H1 (cell line): Measurements from ENCODE around the gene TSPAN1. TPM values are rescaled to one million over a fixed set of nuclear protein-coding genes. Genes with fewer than 3 reads are reported as not detected.

Experiments used
- CTCF ChIA-PET: fragments of 300-600 bp; sonication (Branson Sonifier 250); formaldehyde crosslinking; loops from one replicate; lab custom pipeline; 2021; ENCODE audit not compliant: partially characterized antibody; lab: Charles Lee
- POLR2A ChIA-PET: fragments of 300-600 bp; sonication (Branson Sonifier 250); formaldehyde crosslinking; loops from one replicate; lab custom pipeline; 2021; ENCODE audit warnings: inconsistent platforms; ENCODE audit not compliant: partially characterized antibody; lab: Charles Lee
- DNase-seq, 2 experiments: peaks; one replicate each; pipeline versions ENCODE4 v3.0.0 to v3.0.0-alpha.2; 2010 to 2022; ENCODE audit warnings: low spot score in 2 of 2, low read depth in 1 of 2, mixed read lengths in 1 of 2
- FAIRE-seq: peaks from 2 replicates; lab custom pipeline; 2011; peaks lifted over from hg19 to GRCh38; lab: Jason Lieb, UNC
- H2AFZ ChIP-seq: 2 replicates; pipeline ENCODE4 v1.8.1; 2012; ENCODE audit warnings: low read length, inconsistent platforms
- H2AK5ac ChIP-seq: 2 replicates; pipeline ENCODE4 v1.6.1; 2013; ENCODE audit warnings: low read depth, low read length
- H2BK120ac ChIP-seq: replicated peaks from 2 replicates; pipeline ENCODE3; 2013; ENCODE audit warnings: low read depth, low read length, inconsistent platforms
- H2BK12ac ChIP-seq: 2 replicates; pipeline ENCODE4 v1.6.1; 2013; ENCODE audit warnings: low read depth, low read length
- H2BK15ac ChIP-seq: 2 replicates; pipeline ENCODE4 v1.6.1; 2013; ENCODE audit warnings: low read length
- H2BK20ac ChIP-seq: 2 replicates; pipeline ENCODE4 v1.6.1; 2013; ENCODE audit warnings: low read length
- H2BK5ac ChIP-seq: 2 replicates; pipeline ENCODE4 v1.6.1; 2013; ENCODE audit warnings: low read depth, low read length
- H3K14ac ChIP-seq: 2 replicates; pipeline ENCODE4 v1.6.1; 2013; ENCODE audit warnings: inconsistent platforms; ENCODE audit not compliant: insufficient read length
- H3K18ac ChIP-seq: 2 replicates; pipeline ENCODE4 v1.6.1; 2013; ENCODE audit warnings: low read length; ENCODE audit errors: extremely low read depth
- H3K23ac ChIP-seq: 2 replicates; pipeline ENCODE4 v1.6.1; 2013; ENCODE audit warnings: inconsistent platforms; ENCODE audit not compliant: insufficient read length
- H3K23me2 ChIP-seq: 2 replicates; pipeline ENCODE4 v1.6.1; 2013; ENCODE audit warnings: low read depth, low read length
- H3K27ac ChIP-seq: 2 replicates; pipeline ENCODE4 v1.6.1; 2011; ENCODE audit warnings: low read depth, low read length, inconsistent platforms
- H3K27me3 ChIP-seq, 4 experiments: replicated peaks in 1 of 4; 1 replicate in 1 of 4; 2 replicates in 3 of 4; pipeline versions ENCODE4 v1.6.1 to v1.8.1; 2011 to 2013; ENCODE audit warnings: low read length in 3 of 4, mild to moderate bottlenecking in 3 of 4, inconsistent platforms in 2 of 4, mixed read lengths in 2 of 4, moderate library complexity in 1 of 4; ENCODE audit not compliant: control insufficient read depth in 3 of 4, insufficient read depth in 3 of 4; ENCODE audit errors: extremely low read depth in 1 of 4
- H3K36me3 ChIP-seq, 4 experiments: 2 replicates each; pipeline versions ENCODE4 v1.6.1 to v1.8.1; 2011 to 2013; ENCODE audit warnings: mild to moderate bottlenecking in 4 of 4, low read length in 3 of 4, moderate library complexity in 2 of 4, control low read depth in 1 of 4, inconsistent platforms in 1 of 4; ENCODE audit not compliant: insufficient read depth in 4 of 4, control insufficient read depth in 2 of 4
- H3K4ac ChIP-seq: replicated peaks from 2 replicates; pipeline ENCODE3; 2013; ENCODE audit warnings: low read length, low read depth, mixed read lengths, inconsistent platforms; ENCODE audit not compliant: insufficient read length
- H3K4me1 ChIP-seq, 4 experiments: replicated peaks in 1 of 4; 1 replicate in 1 of 4; 2 replicates in 3 of 4; pipeline versions ENCODE4 v1.6.1 to v1.8.1; 2011 to 2013; ENCODE audit warnings: low read length in 3 of 4, inconsistent platforms in 2 of 4, mixed read lengths in 1 of 4; ENCODE audit not compliant: insufficient read depth in 4 of 4, control insufficient read depth in 3 of 4
- H3K4me2 ChIP-seq, 2 experiments: 2 replicates each; pipeline versions ENCODE4 v1.6.1 to v1.8.1; 2011 to 2013; ENCODE audit warnings: low read depth in 2 of 2, low read length in 2 of 2, control low read depth in 1 of 2, inconsistent platforms in 1 of 2, mild to moderate bottlenecking in 1 of 2; ENCODE audit not compliant: insufficient read depth in 1 of 2
- H3K4me3 ChIP-seq, 4 experiments: fragments of 200-600, 300-600 bp in 1 of 4; sonication (generic), shearing (Covaris generic), sonication (Bioruptor Twin) in 1 of 4; 2 replicates each; pipeline versions ENCODE4 v1.5.1 to v1.8.1; 2011 to 2016; ENCODE audit warnings: low read length in 4 of 4, low read depth in 3 of 4, control low read depth in 2 of 4, inconsistent platforms in 2 of 4, mild to moderate bottlenecking in 2 of 4, mixed read lengths in 1 of 4, moderate library complexity in 1 of 4; ENCODE audit not compliant: insufficient read depth in 2 of 4; ENCODE audit errors: extremely low read depth in 1 of 4
- H3K56ac ChIP-seq: replicated peaks from 2 replicates; pipeline ENCODE3; 2013; ENCODE audit warnings: low read depth, mild to moderate bottlenecking, mixed read lengths, low read length, inconsistent platforms; ENCODE audit not compliant: insufficient read length
- H3K79me1 ChIP-seq: 2 replicates; pipeline ENCODE4 v1.6.1; 2013; ENCODE audit warnings: low read depth, low read length, control low read depth
- H3K79me2 ChIP-seq, 2 experiments: 2 replicates each; pipeline versions ENCODE4 v1.6.1 to v1.8.1; 2012 to 2013; ENCODE audit warnings: low read length in 2 of 2, mild to moderate bottlenecking in 2 of 2, inconsistent platforms in 1 of 2; ENCODE audit not compliant: insufficient read depth in 2 of 2, control insufficient read depth in 1 of 2
- H3K9ac ChIP-seq, 4 experiments: replicated peaks in 1 of 4; 1 replicate in 1 of 4; 2 replicates in 3 of 4; pipeline versions ENCODE4 v1.6.1 to v1.8.1; 2011 to 2013; ENCODE audit warnings: low read depth in 3 of 4, low read length in 3 of 4, control low read depth in 2 of 4, mild to moderate bottlenecking in 2 of 4, moderate library complexity in 2 of 4, inconsistent platforms in 1 of 4; ENCODE audit errors: extremely low read depth in 1 of 4
- H3K9me3 ChIP-seq, 2 experiments: 2 replicates each; pipeline versions ENCODE4 v1.6.1 to v1.8.1; 2012 to 2013; ENCODE audit warnings: mild to moderate bottlenecking in 2 of 2, moderate library complexity in 2 of 2, control low read depth in 1 of 2, inconsistent platforms in 1 of 2, low read depth in 1 of 2, low read length in 1 of 2, mixed read lengths in 1 of 2; ENCODE audit not compliant: insufficient read depth in 2 of 2
- H4K20me1 ChIP-seq, 2 experiments: replicated peaks in 1 of 2; 2 replicates each; pipeline versions ENCODE3 to v1.8.1; 2011 to 2013; ENCODE audit warnings: inconsistent platforms in 2 of 2, low read length in 2 of 2, mild to moderate bottlenecking in 1 of 2; ENCODE audit not compliant: insufficient read depth in 2 of 2, control insufficient read depth in 1 of 2
- H4K5ac ChIP-seq: 2 replicates; pipeline ENCODE4 v1.6.1; 2013; ENCODE audit warnings: low read length, low read depth, mixed read lengths, inconsistent platforms; ENCODE audit not compliant: insufficient read length
- H4K8ac ChIP-seq: 2 replicates; pipeline ENCODE4 v1.8.0; 2013; ENCODE audit warnings: mild to moderate bottlenecking, moderate library complexity, low read length, inconsistent platforms; ENCODE audit not compliant: insufficient read depth; ENCODE audit errors: extremely low read depth
- H4K91ac ChIP-seq: replicated peaks from 2 replicates; pipeline ENCODE3; 2013; ENCODE audit warnings: low read length, mixed read lengths, inconsistent platforms; ENCODE audit not compliant: insufficient read length
- CEBPB ChIP-seq: IDR thresholded peaks from 2 replicates; pipeline ENCODE4 v1.6.1; 2012; ENCODE audit warnings: low read depth, low read length
- CTCF ChIP-seq, 3 experiments: IDR thresholded peaks; 1 replicate in 2 of 3; 2 replicates in 1 of 3; pipeline versions ENCODE4 v1.5.1 to v1.6.1; 2011; ENCODE audit warnings: low read length in 3 of 3, mild to moderate bottlenecking in 3 of 3, inconsistent platforms in 2 of 3, low read depth in 1 of 3, moderate library complexity in 1 of 3; ENCODE audit not compliant: insufficient read depth in 1 of 3; ENCODE audit errors: control extremely low read depth in 1 of 3
- HDAC6 ChIP-seq: IDR thresholded peaks from one replicate; pipeline ENCODE4 v1.7.1; 2012; ENCODE audit warnings: low read depth, mild to moderate bottlenecking, inconsistent platforms, low read length, moderate library complexity
- JUND ChIP-seq: IDR thresholded peaks from 2 replicates; pipeline ENCODE4 v1.6.1; 2011; ENCODE audit warnings: mild to moderate bottlenecking, improper control_type of control experiment, low read length
- NRF1 ChIP-seq: IDR thresholded peaks from 2 replicates; pipeline ENCODE4 v1.6.1; 2011; ENCODE audit warnings: mild to moderate bottlenecking, low read depth, low read length, improper control_type of control experiment
- POLR2AphosphoS5 ChIP-seq: IDR thresholded peaks from 2 replicates; pipeline ENCODE4 v1.6.1; 2011; ENCODE audit warnings: low read depth, low read length
- RAD21 ChIP-seq, 2 experiments: IDR thresholded peaks in 1 of 2; conservative IDR thresholded peaks in 1 of 2; 2 replicates each; pipeline ENCODE4 v1.6.1; 2011; ENCODE audit warnings: low read depth in 2 of 2, low read length in 2 of 2, improper control_type of control experiment in 1 of 2, inconsistent platforms in 1 of 2, mild to moderate bottlenecking in 1 of 2, moderate library complexity in 1 of 2
- SP4 ChIP-seq: IDR thresholded peaks from 2 replicates; pipeline ENCODE4 v1.6.1; 2012; ENCODE audit warnings: low read length, inconsistent platforms
- USF2 ChIP-seq: IDR thresholded peaks from 2 replicates; pipeline ENCODE4 v1.6.1; 2011; ENCODE audit warnings: low read length, improper control_type of control experiment
- WGBS, 2 experiments: shearing (Covaris generic) in 1 of 2; methylation state at CpG; one replicate each; pipeline versions ENCODE4 v1.1.6 to v1.1.7; 2013 to 2015; ENCODE audit warnings: low lambda C conversion rate in 2 of 2, mixed read lengths in 2 of 2, inconsistent platforms in 1 of 2, low coverage in 1 of 2, missing lambda C conversion rate in 1 of 2; ENCODE audit not compliant: insufficient replicate concordance in 2 of 2, insufficient coverage in 1 of 2, insufficient read length in 1 of 2; ENCODE audit errors: extremely low coverage in 1 of 2, missing lambda C conversion rate in 1 of 2; 5-methylcytosine and 5-hydroxymethylcytosine counted together
- polyA plus RNA-seq, 7 experiments: library from polyadenylated mRNA; depleted of rRNA in 3 of 7; stranded (reverse) in 5 of 7; unstranded in 2 of 7; fragments of >200 nt in 5 of 7; fragments of 200-250 nt in 2 of 7; gene quantifications; 1 replicate in 5 of 7; 2 replicates in 1 of 7; 4 replicates in 1 of 7; pipeline versions ENCODE4 v1.2.1 to v1.2.3, GENCODE V29; 2011 to 2013; ENCODE audit warnings: missing spikeins in 2 of 7, mixed read lengths in 2 of 7
- total RNA-seq: library from RNA; stranded (reverse); fragmentation: NEBNext Ultra II Directional; extraction: Animal tissue kit (Norgen Biotek cat#: 25700); gene quantifications from 2 replicates; pipeline ENCODE4 v1.2.1, GENCODE V29; 2021

The TSPAN1 gene
- total and polyA plus RNA-seq, 2 of the 8 experiments (the other 6 are each of a cell fraction or from before 2014, with no cell fraction given) = 0.05 TPM; not detected in 1

- Histone ChIP-seq H2AK5ac (no peak overlapping the region), H3K23ac (no peak overlapping the region), H2AFZ (no peak overlapping the region), H3K4me2 (no peak overlapping the region), H3K18ac (no peak overlapping the region), H3K4me3 (no peak overlapping the region), H3K56ac (no peak overlapping the region), H3K9ac (no peak overlapping the region), H2BK15ac (0 out of 2 replicates have a peak overlapping the region, but pooled peaks have one; percentile 88), H3K9me3 (no peaks in the 10 kb centered on the region), H2BK5ac (peak overlapping the region; percentile 71; the same call in 1 of the 2 replicates), H2BK20ac (peak overlapping the region; percentile 13; the same call in 1 of the 2 replicates), H4K20me1 (peaks cover 0 to 1% of the 10 kb centered on the region in 2 experiments), H3K14ac (no peak overlapping the region), H4K8ac (no peak overlapping the region; the same call in 1 of the 2 replicates), H3K79me2 (no peaks in the 10 kb centered on the region), H3K4me1 (peaks cover 3 to 19% (median 12%) of the 10 kb centered on the region in 4 experiments), H3K23me2 (no peaks in the 10 kb centered on the region), H3K27me3 (peaks cover 0 to 1% (median under 1%) of the 10 kb centered on the region in 4 experiments; a peak in 3 of 7 replicates), H2BK120ac (no peak overlapping the region), H4K5ac (no peak overlapping the region), H4K91ac (peak overlapping the region; percentile 66), H2BK12ac (peak overlapping the region; percentile 89), H3K27ac (no peak overlapping the region), H3K36me3 (no peaks in the 10 kb centered on the region), H3K79me1 (0 out of 2 replicates have a peak, but pooled peaks cover 3% of the 10 kb centered on the region), H3K4ac (no peak overlapping the region)
- CTCF ChIA-PET = interaction anchor here (0.5 to 8.7 kb wide), 5 partner anchors 9 to 137 kb away, joined by 3 to 67 read pairs (median 6); no protein-coding TSS in a partner anchor
- DNase-seq = no peak
- POLR2A ChIA-PET = interaction anchor here (1.0 to 1.4 kb wide), 2 partner anchors 41 to 135 kb away, joined by 3 to 4 read pairs; partner anchors contain the start of gene PIK3R3
- whole genome bisulfite sequencing, 2 experiments = 77% methylated on average over 4 of the region's 4 CpGs; no CpG with 5 or more reads in 1 of the 2 experiments
- FAIRE-seq = no peak
- TF ChIP-seq JUND (peak; percentile 45; the same call in 1 of the 2 replicates), CTCF (IDR thresholded peaks at IDR 0.05; ENCODE audit: control extremely low read depth in 1 of 3, insufficient read depth in 1 of 3, low read depth in 1 of 3, low read length in 3 of 3) (peak in 1 of 3 experiments; percentile 14; a peak in 1 of 4 replicates), SP4 (no peak), HDAC6 (no peak), CEBPB (no peak), POLR2AphosphoS5 (no peak), NRF1 (no peak), RAD21 (IDR thresholded peaks at IDR 0.05 in 1 of 2, conservative IDR thresholded peaks at IDR 0.05 in 1 of 2; ENCODE audit: low read depth in 2 of 2, low read length in 2 of 2) (peak in 1 of 2 experiments; percentile 23; a peak in 3 of 4 replicates), USF2 (no peak)
These were observed 1.5 kb upstream of the TSPAN1 start for GRCh38 chr1:46173361-46173856.
